ENCODE results near the gene NDC80.

NDC80 gene

DNA sequence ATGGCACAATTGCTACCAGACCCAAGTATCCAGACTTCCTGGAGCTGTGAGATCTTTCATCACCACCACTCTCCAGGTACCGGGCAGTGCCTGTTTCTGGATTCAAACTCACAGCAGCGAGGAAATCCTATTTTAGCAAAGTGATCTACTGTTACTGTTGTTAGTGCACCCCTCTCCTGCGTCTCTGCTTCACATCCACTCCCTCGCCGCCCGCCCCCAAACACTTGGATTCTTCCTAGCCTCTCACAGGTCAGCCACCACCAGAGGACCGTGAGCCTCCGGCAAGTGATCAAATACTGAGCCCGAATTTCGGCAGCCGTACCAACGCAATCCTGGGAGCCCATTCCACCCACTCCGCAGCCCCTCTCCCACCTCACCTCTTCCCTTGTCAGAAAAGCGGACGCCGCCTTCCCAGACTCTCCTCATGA, 571 bp upstream of the NDC80 start:
- DNase-seq = peak; percentile 47
- H3K27me3 Mint-ChIP-seq = no peaks in the 10 kb centered on the region
- H3K9me3 Mint-ChIP-seq = no peaks in the 10 kb centered on the region
- peaks cover 5 to 7% of the 10 kb centered on the region in 2 donors for H3K36me3 Mint-ChIP-seq
- H3K4me1 Mint-ChIP-seq = peaks cover 18 to 39% of the 10 kb centered on the region in 2 donors
- peak overlapping the region; percentile 99 for H3K27ac Mint-ChIP-seq
- peak; percentile 73 to 74 for ATAC-seq (replicated peaks)
- peak overlapping the region; percentile 99 for H3K4me3 Mint-ChIP-seq

DNA sequence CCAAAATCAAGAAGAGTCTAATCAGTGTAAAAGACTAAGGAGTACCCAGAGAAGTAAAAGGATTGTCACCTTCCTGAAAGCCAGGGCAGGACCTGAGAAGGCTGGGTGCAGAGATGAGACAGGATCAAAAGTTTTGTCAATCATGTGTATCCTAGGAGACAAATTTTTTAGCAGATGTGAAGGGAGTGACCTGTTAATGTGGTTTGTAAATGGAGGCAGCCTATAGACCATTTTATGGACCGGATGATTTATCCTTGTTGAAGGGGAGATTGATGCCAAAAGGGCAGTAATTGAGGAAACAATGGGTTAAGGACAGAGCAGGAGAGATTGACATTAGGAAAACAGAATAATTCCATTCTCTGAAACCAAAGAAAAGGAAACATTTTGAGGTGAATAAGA, 813 bp downstream of the NDC80 start:
- no peak for DNase-seq

DNA sequence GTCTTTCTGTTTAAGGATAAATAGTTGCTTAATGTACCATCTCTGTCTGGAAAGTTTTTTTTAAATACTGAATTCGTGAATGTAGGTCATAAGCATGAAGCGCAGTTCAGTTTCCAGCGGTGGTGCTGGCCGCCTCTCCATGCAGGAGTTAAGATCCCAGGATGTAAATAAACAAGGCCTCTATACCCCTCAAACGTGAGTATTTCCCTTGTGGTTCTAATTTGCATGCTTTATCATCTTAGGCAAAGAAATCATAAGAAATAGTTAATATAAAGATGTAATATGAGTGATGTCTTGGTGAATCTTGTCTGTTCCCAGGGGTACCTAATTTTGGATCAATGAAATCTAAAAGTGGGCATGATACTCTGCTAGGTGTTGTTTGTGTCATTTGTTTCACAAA, 1.5 kb downstream of the NDC80 start:
- H3K36me3 Mint-ChIP-seq = peaks cover 0 to 4% of the 10 kb centered on the region in 2 donors
- peak overlapping the region in 1 of 2 donors; percentile 39 for H3K4me3 Mint-ChIP-seq
- H3K9me3 Mint-ChIP-seq = no peaks in the 10 kb centered on the region
- ATAC-seq (replicated peaks) (no peak), DNase-seq (no peak)
- peaks cover 18 to 34% of the 10 kb centered on the region in 2 donors for H3K4me1 Mint-ChIP-seq
- no peaks in the 10 kb centered on the region for H3K27me3 Mint-ChIP-seq
- no peak overlapping the region for H3K27ac Mint-ChIP-seq

More for the DNA sequence above, 813 bp downstream of the NDC80 start:
- H3K4me3 Mint-ChIP-seq = peak overlapping the region; percentile 99
- H3K4me1 Mint-ChIP-seq = peaks cover 18 to 39% of the 10 kb centered on the region in 2 donors
- peak overlapping the region; percentile 99 for H3K27ac Mint-ChIP-seq
- peaks cover 3% of the 10 kb centered on the region in 2 donors for H3K36me3 Mint-ChIP-seq
- H3K9me3 Mint-ChIP-seq = no peaks in the 10 kb centered on the region
- no peak for ATAC-seq (replicated peaks)
- H3K27me3 Mint-ChIP-seq = no peaks in the 10 kb centered on the region

DNA sequence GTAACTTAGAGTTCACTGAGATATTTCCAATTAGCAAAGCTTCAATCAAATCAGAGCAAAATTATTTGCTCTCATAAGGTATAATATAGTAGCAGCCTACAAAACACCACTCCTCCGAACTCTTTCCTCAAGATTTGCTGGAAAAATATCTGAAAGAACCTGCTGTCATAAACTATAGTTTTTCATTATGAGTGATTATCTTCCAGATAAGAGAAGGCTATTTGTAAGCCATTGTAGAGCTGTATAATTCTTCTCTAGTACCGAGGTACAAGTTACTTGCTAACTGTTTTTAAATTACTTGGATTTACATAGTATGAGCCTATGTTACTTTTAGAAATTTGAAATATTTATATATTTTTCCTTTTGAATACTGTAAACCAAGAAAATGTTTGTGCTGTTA, 2.1 kb downstream of the NDC80 start:
- no peaks in the 10 kb centered on the region for H3K9me3 Mint-ChIP-seq
- H3K4me1 Mint-ChIP-seq = peaks cover 16 to 34% of the 10 kb centered on the region in 2 donors
- no peak overlapping the region for H3K27ac Mint-ChIP-seq
- H3K27me3 Mint-ChIP-seq = no peaks in the 10 kb centered on the region
- H3K36me3 Mint-ChIP-seq = peaks cover 0 to 4% of the 10 kb centered on the region in 2 donors
- no peak for ATAC-seq (replicated peaks)
- no peak for DNase-seq
- no peak overlapping the region for H3K4me3 Mint-ChIP-seq

DNA sequence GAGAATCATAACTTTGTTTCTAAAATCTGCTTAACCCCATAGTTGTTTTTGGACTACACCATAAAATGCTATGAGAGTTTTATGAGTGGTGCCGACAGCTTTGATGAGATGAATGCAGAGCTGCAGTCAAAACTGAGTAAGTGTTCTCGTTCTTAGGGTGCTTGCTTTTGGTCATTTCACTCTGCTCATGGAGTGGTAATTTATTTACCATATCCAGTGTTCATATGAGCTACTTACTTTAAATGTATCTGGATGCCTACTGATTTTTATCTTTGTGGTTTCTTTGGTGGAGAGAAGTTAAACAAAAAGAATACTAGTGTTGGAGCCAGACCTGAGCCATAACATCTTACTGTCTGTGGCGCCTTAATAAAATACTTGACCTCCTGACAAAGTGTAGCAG, 16.4 kb downstream of the NDC80 start:
- ATAC-seq (replicated peaks) (no peak), DNase-seq (no peak)
- Mint-ChIP-seq H3K27ac (no peak overlapping the region), H3K4me3 (no peak overlapping the region), H3K27me3 (no peaks in the 10 kb centered on the region), H3K4me1 (peaks cover 15 to 17% of the 10 kb centered on the region in 2 donors), H3K36me3 (peaks cover 5 to 6% of the 10 kb centered on the region in 2 donors), H3K9me3 (no peaks in the 10 kb centered on the region)

DNA sequence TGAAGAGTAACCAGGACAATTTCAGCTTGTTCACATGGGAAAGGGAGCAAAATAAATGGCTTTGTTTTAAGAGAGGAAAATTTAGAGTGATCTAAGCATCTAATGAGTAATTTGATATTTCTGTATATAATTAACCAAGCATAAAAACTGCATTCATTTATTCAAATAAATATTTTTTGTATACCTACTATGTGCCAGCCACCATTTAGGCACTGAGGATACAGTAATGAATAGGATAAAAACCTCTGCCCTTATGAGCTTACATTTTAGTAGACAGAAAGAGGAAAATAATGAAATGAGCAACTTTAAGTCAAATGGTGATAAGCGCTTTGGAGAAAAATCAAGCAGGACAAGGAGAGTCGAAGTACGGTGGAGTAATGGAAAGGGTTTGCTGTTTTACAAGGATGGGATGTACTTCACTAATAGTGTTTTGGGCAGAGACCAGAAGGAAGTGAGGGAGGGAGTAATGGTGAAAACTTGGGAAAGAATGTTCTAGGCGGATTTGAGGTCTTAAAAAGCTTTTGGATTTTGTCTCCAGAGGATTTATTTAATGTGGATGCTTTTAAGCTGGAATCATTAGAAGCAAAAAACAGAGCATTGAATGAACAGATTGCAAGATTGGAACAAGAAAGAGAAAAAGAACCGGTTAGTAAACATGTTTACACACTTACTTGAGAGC, 17.4 kb downstream of the NDC80 start:
- peaks cover 15 to 17% of the 10 kb centered on the region in 2 donors for H3K4me1 Mint-ChIP-seq

DNA sequence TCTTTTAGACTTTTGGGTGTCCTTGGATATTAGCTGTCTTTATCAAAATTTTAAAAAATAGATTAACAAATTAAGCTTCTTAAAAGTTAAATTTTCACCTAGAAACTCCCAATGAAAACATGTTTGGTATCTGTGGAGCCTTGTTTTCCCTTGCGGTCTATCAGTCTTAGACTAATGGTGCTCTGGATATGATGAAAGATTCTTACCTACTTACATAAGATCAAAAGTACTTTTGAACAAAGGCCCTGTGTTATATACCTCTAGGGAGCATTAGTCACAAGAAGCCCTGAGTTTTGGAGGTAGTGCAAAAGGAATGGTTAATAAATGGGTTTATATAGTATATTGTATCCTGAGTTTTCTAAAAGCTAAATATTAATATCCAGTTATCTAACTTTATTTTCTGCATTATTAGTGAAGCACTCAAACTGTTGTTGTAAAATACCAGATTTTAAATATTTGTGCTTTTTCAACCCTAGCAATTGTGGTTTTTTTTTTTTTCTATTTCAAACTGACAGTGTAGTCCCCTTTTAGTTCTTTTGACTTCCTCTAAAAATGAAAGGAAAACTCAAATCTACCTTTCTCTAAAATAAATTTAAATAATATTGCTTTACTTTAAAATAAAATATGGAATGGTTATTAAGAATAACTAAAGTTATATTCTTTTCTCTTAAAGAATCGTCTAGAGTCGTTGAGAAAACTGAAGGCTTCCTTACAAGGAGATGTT, 18.1 kb downstream of the NDC80 start:
- Mint-ChIP-seq H3K4me1 (peaks cover 15 to 17% of the 10 kb centered on the region in 2 donors), H3K36me3 (peaks cover 5 to 8% of the 10 kb centered on the region in 2 donors), H3K27me3 (no peaks in the 10 kb centered on the region), H3K27ac (peak overlapping the region; percentile 62), H3K4me3 (no peak overlapping the region), H3K9me3 (no peaks in the 10 kb centered on the region)
- ATAC-seq (replicated peaks) (peak in 1 of 2 donors; percentile 34), DNase-seq (no peak)

More for the DNA sequence above, 17.4 kb downstream of the NDC80 start:
- Mint-ChIP-seq H3K27ac (no peak overlapping the region), H3K4me3 (no peak overlapping the region), H3K36me3 (peaks cover 5 to 8% of the 10 kb centered on the region in 2 donors), H3K27me3 (no peaks in the 10 kb centered on the region), H3K9me3 (no peaks in the 10 kb centered on the region)
- no peak for DNase-seq
- ATAC-seq (replicated peaks) = no peak

DNA sequence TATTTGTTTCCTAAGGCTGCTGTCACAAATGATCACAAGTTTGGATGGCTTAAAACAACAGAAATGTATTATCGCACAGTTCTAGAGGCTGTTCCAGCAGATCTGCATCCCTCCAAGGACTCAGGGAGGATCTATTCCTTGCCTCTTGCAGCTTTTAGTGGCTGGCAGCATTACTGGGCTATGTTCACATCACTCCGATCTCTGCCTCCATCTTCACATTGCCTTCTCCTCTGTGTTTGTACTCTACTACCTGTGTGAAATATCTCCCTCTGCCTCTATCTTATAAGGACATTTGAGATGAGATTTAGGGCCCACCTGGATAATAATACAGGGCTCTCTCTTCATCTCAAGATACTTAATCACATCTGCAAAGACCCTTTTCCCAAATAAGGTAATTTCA, 18.9 kb downstream of the NDC80 start:
- H3K9me3 Mint-ChIP-seq = no peaks in the 10 kb centered on the region
- peaks cover 5 to 8% of the 10 kb centered on the region in 2 donors for H3K36me3 Mint-ChIP-seq
- ATAC-seq (replicated peaks) = no peak
- no peaks in the 10 kb centered on the region for H3K27me3 Mint-ChIP-seq
- no peak for DNase-seq
- H3K4me1 Mint-ChIP-seq = peaks cover 15 to 17% of the 10 kb centered on the region in 2 donors
- H3K27ac Mint-ChIP-seq = peak overlapping the region; percentile 62
- no peak overlapping the region for H3K4me3 Mint-ChIP-seq

DNA sequence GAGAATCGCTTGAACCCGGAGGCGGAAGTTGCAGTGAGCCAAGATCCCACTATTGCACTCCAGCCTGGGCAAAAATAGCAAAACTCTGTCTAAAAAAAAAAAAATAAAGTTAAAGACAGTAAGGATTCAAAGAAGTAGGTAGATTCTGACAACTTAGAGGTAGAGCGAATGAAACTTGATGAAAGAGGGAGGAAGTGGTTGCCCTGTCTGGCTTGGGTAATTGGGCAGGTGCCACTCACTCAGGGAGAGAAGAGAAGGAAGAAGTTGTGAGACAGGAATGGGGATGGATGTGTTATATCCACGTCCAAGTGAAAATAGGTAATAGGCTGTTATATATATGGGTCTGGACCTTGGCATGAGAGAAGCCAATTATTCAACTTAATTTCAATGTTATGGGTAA, 26.3 kb downstream of the NDC80 start:
- Mint-ChIP-seq H3K27ac (no peak overlapping the region), H3K27me3 (no peaks in the 10 kb centered on the region), H3K4me3 (no peak overlapping the region), H3K36me3 (peaks cover 3 to 7% of the 10 kb centered on the region in 2 donors), H3K9me3 (peaks cover 0 to 3% of the 10 kb centered on the region in 2 donors), H3K4me1 (peaks cover 0 to 4% of the 10 kb centered on the region in 2 donors)
- ATAC-seq (replicated peaks) (no peak), DNase-seq (no peak)

DNA sequence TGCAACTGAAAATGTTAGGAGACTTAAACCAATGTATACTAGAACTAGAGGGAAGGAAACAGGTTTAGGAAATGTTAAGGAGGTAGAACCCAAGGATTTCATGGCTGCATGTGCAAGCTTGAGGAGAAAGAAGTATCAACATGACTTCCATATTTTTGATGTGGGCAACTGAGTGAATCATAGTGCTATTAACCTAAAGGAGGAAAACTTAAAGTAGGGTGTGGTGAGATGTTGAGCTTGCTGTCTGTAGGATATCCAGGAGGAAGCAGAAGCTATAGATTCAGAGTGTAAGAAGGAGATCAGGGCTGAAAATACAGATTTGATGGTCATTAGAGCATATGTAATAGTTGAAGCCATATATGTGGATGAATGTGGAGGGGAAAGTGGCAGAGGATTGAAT, 31.5 kb downstream of the NDC80 start:
- Mint-ChIP-seq H3K4me1 (peaks cover 0 to 7% of the 10 kb centered on the region in 2 donors), H3K9me3 (peaks cover 0 to 4% of the 10 kb centered on the region in 2 donors), H3K4me3 (no peak overlapping the region), H3K27ac (no peak overlapping the region), H3K27me3 (no peaks in the 10 kb centered on the region), H3K36me3 (peaks cover 0 to 4% of the 10 kb centered on the region in 2 donors)
- ATAC-seq (replicated peaks) (no peak), DNase-seq (no peak)

DNA sequence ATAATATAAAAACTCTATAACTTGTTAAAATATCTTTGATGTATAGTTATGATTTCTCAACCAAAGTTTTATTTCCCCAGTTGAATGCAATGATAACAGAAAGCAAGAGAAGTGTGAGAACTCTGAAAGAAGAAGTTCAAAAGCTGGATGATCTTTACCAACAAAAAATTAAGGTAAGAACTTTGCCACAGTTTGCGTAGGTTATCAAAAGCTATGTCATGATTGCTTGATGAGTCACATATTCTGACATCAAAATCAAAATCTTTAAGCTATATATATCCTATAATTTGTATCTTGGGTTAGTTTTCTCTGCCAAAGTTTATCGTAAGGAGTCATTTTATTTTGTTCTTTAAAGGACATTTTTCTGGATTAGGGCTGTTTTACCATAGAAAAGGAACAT, 35.0 kb downstream of the NDC80 start:
- no peak overlapping the region for H3K4me3 Mint-ChIP-seq
- peaks cover 0 to 7% of the 10 kb centered on the region in 2 donors for H3K4me1 Mint-ChIP-seq
- H3K36me3 Mint-ChIP-seq = peaks cover 0 to 4% of the 10 kb centered on the region in 2 donors
- no peaks in the 10 kb centered on the region for H3K27me3 Mint-ChIP-seq
- H3K27ac Mint-ChIP-seq = peak overlapping the region; percentile 67
- no peak for ATAC-seq (replicated peaks)
- peaks cover 0 to 4% of the 10 kb centered on the region in 2 donors for H3K9me3 Mint-ChIP-seq
- no peak for DNase-seq

DNA sequence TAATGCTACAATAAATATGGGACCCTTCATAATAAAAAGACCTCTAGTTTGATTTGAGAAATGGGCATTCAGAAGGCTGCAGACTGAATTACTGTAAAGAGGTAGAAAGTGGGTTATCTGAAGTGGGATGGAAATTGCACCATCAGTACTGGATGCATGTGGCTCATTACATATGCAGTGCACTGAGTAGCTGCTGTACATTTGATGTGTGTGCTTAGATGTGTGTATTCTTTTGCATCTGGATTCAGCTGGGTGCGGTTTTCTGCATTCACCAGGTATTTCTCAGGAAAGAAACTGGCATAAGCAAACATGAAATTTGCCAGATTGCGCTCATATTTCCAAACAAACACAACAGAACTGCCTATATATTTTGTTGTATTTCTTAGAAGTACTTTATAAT, 38.2 kb downstream of the NDC80 start:
- DNase-seq (no peak), ATAC-seq (replicated peaks) (no peak)
- Mint-ChIP-seq H3K4me1 (peaks cover 0 to 5% of the 10 kb centered on the region in 2 donors), H3K27ac (no peak overlapping the region), H3K9me3 (peaks cover 0 to 4% of the 10 kb centered on the region in 2 donors), H3K27me3 (no peaks in the 10 kb centered on the region), H3K4me3 (no peak overlapping the region), H3K36me3 (peaks cover 0 to 8% of the 10 kb centered on the region in 2 donors)

DNA sequence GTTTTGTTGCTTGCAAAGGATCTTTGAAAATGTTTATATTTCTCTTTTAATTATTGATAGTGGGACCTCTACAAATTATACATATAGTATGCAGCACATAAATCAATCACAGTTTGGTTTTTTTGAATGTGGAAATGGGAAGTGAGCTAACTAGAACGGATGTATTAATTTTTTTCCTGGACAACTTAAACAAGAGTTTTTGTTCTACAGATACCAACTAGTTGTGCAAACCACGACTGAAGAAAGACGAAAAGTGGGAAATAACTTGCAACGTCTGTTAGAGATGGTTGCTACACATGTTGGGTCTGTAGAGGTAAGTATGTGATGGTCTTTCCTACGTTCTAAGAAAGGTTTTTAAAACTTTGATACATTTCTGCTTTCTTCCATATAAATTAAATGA, 39.2 kb downstream of the NDC80 start:
- Mint-ChIP-seq H3K9me3 (peaks cover 0 to 2% of the 10 kb centered on the region in 2 donors), H3K36me3 (peaks cover 3 to 10% of the 10 kb centered on the region in 2 donors), H3K4me1 (peaks cover 0 to 1% of the 10 kb centered on the region in 2 donors), H3K27me3 (no peaks in the 10 kb centered on the region), H3K4me3 (no peak overlapping the region), H3K27ac (no peak overlapping the region)
- DNase-seq (no peak), ATAC-seq (replicated peaks) (no peak)

DNA sequence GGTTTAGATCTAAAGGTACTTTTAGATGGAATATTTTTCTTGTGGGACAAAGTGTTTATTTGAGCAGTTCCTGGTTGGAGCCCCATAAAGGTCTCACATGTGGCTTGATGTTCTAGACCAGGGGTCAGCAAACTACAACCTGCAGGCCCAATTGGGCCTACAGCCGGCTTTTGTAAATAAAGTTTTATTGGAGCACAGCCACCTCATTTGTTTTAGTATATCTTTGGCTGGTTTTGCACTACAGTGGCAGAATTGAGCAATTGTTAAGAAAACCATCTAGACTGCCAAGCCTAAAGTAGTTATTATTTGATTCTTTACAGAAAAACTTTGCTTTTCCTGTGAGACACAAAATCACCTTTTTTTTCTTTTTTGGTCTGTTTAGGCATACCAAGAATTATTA, 41.6 kb downstream of the NDC80 start:
- no peaks in the 10 kb centered on the region for H3K27me3 Mint-ChIP-seq
- H3K4me1 Mint-ChIP-seq = no peaks in the 10 kb centered on the region
- H3K4me3 Mint-ChIP-seq = no peak overlapping the region
- peaks cover 3 to 10% of the 10 kb centered on the region in 2 donors for H3K36me3 Mint-ChIP-seq
- no peak for ATAC-seq (replicated peaks)
- DNase-seq = no peak
- peaks cover 0 to 2% of the 10 kb centered on the region in 2 donors for H3K9me3 Mint-ChIP-seq
- H3K27ac Mint-ChIP-seq = no peak overlapping the region

All from stimulated activated naive B cell treated with anti-CD40 and anti-IgM and Interleukin-4, amounts not matched to agents 10 μg/mL and 1 μg/mL and 100 μg/mL, for 72 hours (primary cell).